Gastroesophageal sphincter (tissue), 4 donors: Measurements from ENCODE around the gene CFAP100. TPM values are rescaled to one million over a fixed set of nuclear protein-coding genes. Genes with fewer than 3 reads are reported as not detected.

ENCODE experiments used
- ATAC-seq: fragments of 150-250 bp; one replicate; pipeline ENCODE4 v1.9.1; 2016; ENCODE audit warnings: mild to moderate bottlenecking, moderate library complexity
- H3K27ac ChIP-seq, 4 donors: fragments of 200-600 bp; sonication (generic) in 3 of 4; 1 replicate in 3 of 4; 2 replicates in 1 of 4; pipeline ENCODE4 v1.5.1; 2016 to 2019
- H3K27me3 ChIP-seq: fragments of 200-600 bp; sonication (generic); one replicate; pipeline ENCODE4 v1.5.1; 2019
- H3K36me3 ChIP-seq, 2 donors: fragments of 200-600 bp; sonication (generic); one replicate each; pipeline ENCODE4 v1.5.1; 2019; ENCODE audit warnings: control low read depth in 1 of 2
- H3K4me1 ChIP-seq, 3 donors: fragments of 200-600 bp; sonication (generic); 1 replicate in 2 of 3; 2 replicates in 1 of 3; pipeline ENCODE4 v1.5.1; 2016 to 2019; ENCODE audit warnings: control low read depth in 2 of 3
- H3K4me3 ChIP-seq, 2 donors: fragments of 200-600 bp; sonication (generic); one replicate each; pipeline ENCODE4 v1.5.1; 2019; ENCODE audit warnings: mild to moderate bottlenecking in 1 of 2, moderate library complexity in 1 of 2
- H3K9me3 ChIP-seq, 3 donors: fragments of 200-600 bp; sonication (generic); one replicate each; pipeline ENCODE4 v1.5.1; 2017 to 2019; ENCODE audit warnings: control low read depth in 2 of 3
- EP300 ChIP-seq: sonication (generic); formaldehyde crosslinking; IDR thresholded peaks from one replicate; pipeline ENCODE4 v1.6.1; 2017; ENCODE audit warnings: antibody characterized with exemption, mild to moderate bottlenecking
- POLR2A ChIP-seq, 2 donors: fragments of 450-650 bp; IDR thresholded peaks; one replicate each; pipeline ENCODE4 v1.6.1; 2017; ENCODE audit warnings: antibody characterized with exemption in 2 of 2, mild to moderate bottlenecking in 2 of 2, moderate library complexity in 1 of 2
- POLR2AphosphoS5 ChIP-seq: sonication (generic); formaldehyde crosslinking; IDR thresholded peaks from one replicate; pipeline ENCODE4 v1.6.1; 2017; ENCODE audit warnings: antibody characterized with exemption
- WGBS, 2 donors: methylation state at CpG; one replicate each; pipeline ENCODE4 v1.1.5; 2018; ENCODE audit warnings: low coverage in 1 of 2; 5-methylcytosine and 5-hydroxymethylcytosine counted together
- total RNA-seq, 4 donors: library from RNA; depleted of rRNA; stranded (reverse); fragments of >200 nt; gene quantifications; one replicate each; pipeline ENCODE4 v1.1.0, GENCODE V29; 2016
- TF ChIP-seq, protein P1 (sequence below), 4 experiments: fragments of 200-600 bp in 2 of 4; fragments of 450-650 bp in 2 of 4; sonication (generic) in 1 of 4; IDR thresholded peaks; one replicate each; pipeline ENCODE4 v1.5.1; 2017 to 2019; ENCODE audit warnings: antibody characterized with exemption in 4 of 4, mild to moderate bottlenecking in 2 of 4, moderate library complexity in 2 of 4

CFAP100 gene
- total RNA-seq, 4 donors from 2014 or later, result not detected

DNA sequence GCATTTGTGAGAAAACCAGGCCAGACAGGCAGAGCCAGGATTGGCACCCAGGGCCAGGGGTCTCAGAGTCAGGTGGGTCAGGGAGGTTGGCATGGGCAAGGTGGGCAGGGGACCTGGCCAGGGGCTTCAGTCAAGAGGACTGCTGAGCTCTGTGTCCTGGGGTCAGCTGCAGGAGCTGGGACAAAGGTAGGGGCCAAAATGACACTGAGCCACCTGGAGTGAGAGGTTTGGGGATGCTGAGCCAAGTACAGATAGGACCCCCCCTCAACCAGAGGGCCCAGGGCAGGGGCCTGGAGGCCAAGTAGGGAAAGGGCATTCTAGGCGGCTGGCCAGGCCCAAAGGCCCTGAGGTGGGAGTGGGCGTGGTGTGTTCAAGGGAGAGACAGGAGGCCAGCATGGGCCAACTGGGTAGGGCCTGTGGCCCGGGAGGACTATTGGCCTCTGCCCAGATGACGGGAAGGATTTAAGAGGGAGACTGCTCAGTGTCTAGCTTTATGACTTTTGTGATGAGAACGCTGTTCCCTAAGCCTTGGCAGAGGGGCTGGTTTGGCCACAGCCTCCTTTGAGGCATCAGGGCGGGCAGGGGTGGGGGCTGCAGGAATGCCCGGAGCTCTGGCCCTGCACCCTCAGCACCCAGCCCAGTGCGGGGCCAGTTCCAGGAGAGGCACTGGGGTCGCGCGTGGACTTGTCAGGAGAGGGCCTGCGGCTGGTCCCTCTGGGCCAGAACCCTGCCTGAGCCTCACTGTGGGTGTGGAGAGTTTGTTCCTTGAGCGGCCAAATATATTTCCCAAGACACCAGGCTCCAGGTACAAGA lies 3.1 kb downstream of the CFAP100 start:
- H3K4me3 ChIP-seq, result no peak overlapping the region
- H3K36me3 ChIP-seq, result no peaks in the 10 kb centered on the region
- peaks cover 6% of the 10 kb centered on the region for H3K27me3 ChIP-seq
- WGBS, 2 donors, result 79% methylated on average over 2 of the region's 13 CpGs; no CpG with 5 or more reads in 1 of the 2 donors
- no peak overlapping the region for H3K27ac ChIP-seq
- ATAC-seq, result no peak
- H3K4me1 ChIP-seq, result peaks cover 0 to 12% (median 8%) of the 10 kb centered on the region in 3 donors
- no peak for TF ChIP-seq POLR2AphosphoS5
- no peak for TF ChIP-seq EP300
- TF ChIP-seq POLR2A (IDR thresholded peaks at IDR 0.05), result no peak
- TF ChIP-seq, protein P1, sequence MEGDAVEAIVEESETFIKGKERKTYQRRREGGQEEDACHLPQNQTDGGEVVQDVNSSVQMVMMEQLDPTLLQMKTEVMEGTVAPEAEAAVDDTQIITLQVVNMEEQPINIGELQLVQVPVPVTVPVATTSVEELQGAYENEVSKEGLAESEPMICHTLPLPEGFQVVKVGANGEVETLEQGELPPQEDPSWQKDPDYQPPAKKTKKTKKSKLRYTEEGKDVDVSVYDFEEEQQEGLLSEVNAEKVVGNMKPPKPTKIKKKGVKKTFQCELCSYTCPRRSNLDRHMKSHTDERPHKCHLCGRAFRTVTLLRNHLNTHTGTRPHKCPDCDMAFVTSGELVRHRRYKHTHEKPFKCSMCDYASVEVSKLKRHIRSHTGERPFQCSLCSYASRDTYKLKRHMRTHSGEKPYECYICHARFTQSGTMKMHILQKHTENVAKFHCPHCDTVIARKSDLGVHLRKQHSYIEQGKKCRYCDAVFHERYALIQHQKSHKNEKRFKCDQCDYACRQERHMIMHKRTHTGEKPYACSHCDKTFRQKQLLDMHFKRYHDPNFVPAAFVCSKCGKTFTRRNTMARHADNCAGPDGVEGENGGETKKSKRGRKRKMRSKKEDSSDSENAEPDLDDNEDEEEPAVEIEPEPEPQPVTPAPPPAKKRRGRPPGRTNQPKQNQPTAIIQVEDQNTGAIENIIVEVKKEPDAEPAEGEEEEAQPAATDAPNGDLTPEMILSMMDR (IDR thresholded peaks at IDR 0.05), result no peak
- H3K9me3 ChIP-seq, result no peaks in the 10 kb centered on the region

DNA sequence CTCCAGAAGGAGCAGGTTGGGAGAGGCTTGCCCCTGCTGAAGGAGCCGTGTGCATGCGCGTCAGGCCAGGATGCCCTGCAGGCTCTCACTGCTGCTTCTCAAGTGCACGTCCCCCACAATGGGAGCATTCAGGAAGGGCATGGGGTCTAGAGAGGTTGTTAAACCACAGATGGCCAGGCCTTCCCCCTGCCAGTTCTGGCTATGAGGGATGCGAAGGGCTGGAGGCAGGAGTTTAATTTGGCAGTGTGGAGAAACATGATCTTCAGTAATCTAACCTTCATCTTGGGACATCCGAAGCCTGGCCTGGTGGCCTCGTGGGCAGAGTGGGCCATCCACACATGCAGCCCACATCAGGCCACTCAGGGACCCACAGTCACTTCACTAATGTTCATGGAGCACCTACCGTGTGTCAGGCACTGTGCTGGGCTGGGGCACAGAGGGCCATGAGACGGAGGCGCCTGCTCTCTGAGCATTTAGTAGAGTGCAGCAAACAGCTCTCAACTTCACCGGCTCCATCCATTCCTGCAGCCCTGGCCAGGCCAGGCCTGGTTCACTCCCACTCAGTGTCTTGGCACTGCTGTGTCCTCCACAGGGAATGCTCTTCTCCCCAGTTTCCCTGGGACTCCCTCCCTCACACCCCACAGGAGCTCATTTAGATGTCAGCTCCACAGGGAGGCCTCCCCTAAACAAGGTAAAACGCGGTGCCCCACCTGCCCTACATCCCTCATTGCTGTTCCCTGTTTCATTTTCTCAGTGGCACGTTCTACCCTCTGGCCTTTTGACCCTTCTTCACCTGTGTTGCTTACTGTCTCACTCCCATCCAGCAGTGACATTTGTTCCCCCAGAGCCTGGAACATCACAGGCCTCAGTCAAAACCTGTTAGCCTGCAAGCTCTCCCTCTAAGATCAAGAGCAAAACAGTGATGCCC lies 4.0 kb downstream of the CFAP100 start:
- no peak for ATAC-seq
- 85% methylated on average over 4 of the region's 14 CpGs; no CpG with 5 or more reads in 1 of the 2 donors for WGBS, 2 donors
- Histone ChIP-seq H3K27ac (no peak overlapping the region), H3K4me1 (peaks cover 0 to 12% (median 8%) of the 10 kb centered on the region in 3 donors), H3K27me3 (peaks cover 6% of the 10 kb centered on the region), H3K4me3 (no peak overlapping the region), H3K36me3 (no peaks in the 10 kb centered on the region), H3K9me3 (no peaks in the 10 kb centered on the region)
- no peak for TF ChIP-seq POLR2A (IDR thresholded peaks at IDR 0.05)
- TF ChIP-seq, protein P1 (IDR thresholded peaks at IDR 0.05), result no peak
- no peak for TF ChIP-seq EP300
- no peak for TF ChIP-seq POLR2AphosphoS5

DNA sequence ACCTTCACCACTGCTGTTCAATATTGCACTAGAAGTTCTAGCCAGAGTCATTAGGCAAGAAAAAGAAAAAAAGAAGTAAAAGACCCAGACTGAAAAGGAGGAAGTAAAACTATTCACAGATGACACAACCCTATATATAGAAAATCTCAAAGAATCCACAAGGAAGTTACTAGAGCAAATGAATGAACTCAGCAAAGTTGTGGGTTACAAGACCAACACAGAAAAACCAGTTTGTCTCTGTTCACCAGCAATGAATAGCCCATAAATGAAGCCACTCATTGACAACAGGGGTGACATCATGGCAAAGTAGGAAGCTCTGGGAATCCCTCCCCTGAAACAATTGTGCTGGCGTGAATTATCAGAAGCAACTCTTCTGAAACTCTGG lies 4.6 kb downstream of the CFAP100 start:
- H3K27me3 ChIP-seq, result peaks cover 6% of the 10 kb centered on the region
- no peak overlapping the region for H3K27ac ChIP-seq
- H3K36me3 ChIP-seq, result no peaks in the 10 kb centered on the region
- H3K9me3 ChIP-seq, result no peaks in the 10 kb centered on the region
- H3K4me1 ChIP-seq, result peaks cover 0 to 10% (median 7%) of the 10 kb centered on the region in 3 donors
- no peak overlapping the region for H3K4me3 ChIP-seq
- WGBS, 2 donors, result 75% methylated on average over 1 of the region's 1 CpG; no CpG with 5 or more reads in 1 of the 2 donors
- TF ChIP-seq POLR2AphosphoS5 (no peak), EP300 (no peak)
- TF ChIP-seq, protein P1 (IDR thresholded peaks at IDR 0.05), result no peak
- ATAC-seq, result no peak

DNA sequence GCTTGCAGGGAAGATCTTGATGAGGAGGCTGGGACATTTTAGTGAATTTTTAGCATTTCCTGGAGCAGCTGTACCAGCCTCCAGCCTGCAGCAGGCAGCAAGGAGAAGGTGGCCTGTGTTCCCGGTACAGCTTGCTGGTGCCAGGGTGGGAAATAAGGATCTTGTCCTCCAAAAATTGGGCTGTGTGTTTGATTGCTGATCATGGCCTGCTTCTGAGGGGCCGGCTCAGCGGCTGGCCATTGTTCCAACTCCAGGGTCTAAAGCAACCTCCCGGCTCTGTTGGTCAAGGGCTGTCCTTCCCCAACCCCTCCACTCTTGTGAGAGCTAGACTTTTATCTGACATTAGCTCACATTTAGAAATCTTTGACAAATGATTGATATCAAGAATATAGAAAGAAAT lies 5.0 kb downstream of the CFAP100 start:
- WGBS, 2 donors, result 92% methylated on average over 4 of the region's 4 CpGs; no CpG with 5 or more reads in 1 of the 2 donors
- Histone ChIP-seq H3K27me3 (peaks cover 5% of the 10 kb centered on the region), H3K9me3 (no peaks in the 10 kb centered on the region), H3K27ac (no peak overlapping the region), H3K4me1 (peaks cover 0 to 6% (median 3%) of the 10 kb centered on the region in 3 donors), H3K36me3 (no peaks in the 10 kb centered on the region), H3K4me3 (no peak overlapping the region)
- ATAC-seq, result no peak
- no peak for TF ChIP-seq POLR2AphosphoS5
- TF ChIP-seq POLR2A (IDR thresholded peaks at IDR 0.05), result no peak
- TF ChIP-seq EP300, result no peak
- TF ChIP-seq, protein P1 (IDR thresholded peaks at IDR 0.05), result no peak
